CD4-positive, alpha-beta T cell treated with Interleukin-17A for 4 hours (primary cell): ENCODE results near the gene MTHFD1L.
A peak's percentile ranks its signal among the peaks of the same experiment; 100 is the strongest.

Source experiments
- DNase-seq: peaks from one replicate; pipeline ENCODE4 v3.0.0-alpha.2; 2020; ENCODE audit warnings: mixed read lengths

The MTHFD1L gene

GRCh38 chr6:150866147-150866990 lies 867 bp downstream of the MTHFD1L start:
- DNase-seq = peak; percentile 88

- DNase-seq = no peak
These were observed 1.5 kb downstream of the MTHFD1L start for GRCh38 chr6:150866991-150867501.

- no peak for DNase-seq
These were observed 3.3 kb downstream of the MTHFD1L start for GRCh38 chr6:150868759-150869158.

GRCh38 chr6:150874179-150874578 lies 8.7 kb downstream of the MTHFD1L start:
- no peak for DNase-seq

- DNase-seq = no peak
These were observed 10.3 kb downstream of the MTHFD1L start for GRCh38 chr6:150875841-150876240.

GRCh38 chr6:150876598-150876997 lies 11.1 kb downstream of the MTHFD1L start:
- DNase-seq = no peak

- no peak for DNase-seq
These were observed 12.4 kb downstream of the MTHFD1L start for GRCh38 chr6:150877928-150878327.

- no peak for DNase-seq
These were observed 13.1 kb downstream of the MTHFD1L start for GRCh38 chr6:150878347-150879213.

- DNase-seq = no peak
These were observed 14.8 kb downstream of the MTHFD1L start for GRCh38 chr6:150880336-150880735.

- no peak for DNase-seq
These were observed 16.5 kb downstream of the MTHFD1L start for GRCh38 chr6:150881911-150882481.

GRCh38 chr6:150883521-150883920 lies 18.0 kb downstream of the MTHFD1L start:
- no peak for DNase-seq

GRCh38 chr6:150886155-150886554 lies 20.7 kb downstream of the MTHFD1L start:
- no peak for DNase-seq

GRCh38 chr6:150887978-150888563 lies 22.6 kb downstream of the MTHFD1L start:
- DNase-seq = no peak

- DNase-seq = no peak
These were observed 24.8 kb downstream of the MTHFD1L start for GRCh38 chr6:150890346-150890745.

GRCh38 chr6:150891888-150892485 lies 26.5 kb downstream of the MTHFD1L start:
- DNase-seq = peak; percentile 68

GRCh38 chr6:150894191-150894744 lies 28.8 kb downstream of the MTHFD1L start:
- DNase-seq = no peak

- DNase-seq = peak; percentile 19
These were observed 29.5 kb downstream of the MTHFD1L start for GRCh38 chr6:150894935-150895552.

GRCh38 chr6:150895928-150896632 lies 30.6 kb downstream of the MTHFD1L start:
- DNase-seq = no peak

GRCh38 chr6:150897400-150897943 lies 32.0 kb downstream of the MTHFD1L start:
- DNase-seq = no peak

GRCh38 chr6:150898399-150899170 lies 33.1 kb downstream of the MTHFD1L start:
- no peak for DNase-seq
